SW480 (cell line): ENCODE results near the gene FUT2.
"Not testable (repeated sequence)": the region's sequence is repeated elsewhere in the genome, so short reads cannot be mapped to it uniquely, and the experiment has no call there.

ENCODE experiments used
- DNase-seq: peaks from one replicate; pipeline ENCODE4 v3.0.0-alpha.2; 2016; ENCODE audit warnings: low spot score

The FUT2 gene

DNA sequence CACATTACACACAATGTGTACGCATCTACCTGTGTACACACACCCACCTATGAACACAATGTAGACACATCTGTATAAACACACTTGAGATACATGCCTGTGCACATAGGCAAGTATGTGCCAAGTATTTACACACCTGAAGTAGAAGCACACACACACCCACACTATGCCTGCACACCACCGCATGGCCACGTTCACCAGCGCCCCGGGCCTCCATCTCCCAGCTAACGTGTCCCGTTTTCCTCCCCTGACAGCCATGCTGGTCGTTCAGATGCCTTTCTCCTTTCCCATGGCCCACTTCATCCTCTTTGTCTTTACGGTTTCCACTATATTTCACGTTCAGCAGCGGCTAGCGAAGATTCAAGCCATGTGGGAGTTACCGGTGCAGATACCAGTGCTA is 6.9 kb downstream of the FUT2 start:
- no peak for DNase-seq

DNA sequence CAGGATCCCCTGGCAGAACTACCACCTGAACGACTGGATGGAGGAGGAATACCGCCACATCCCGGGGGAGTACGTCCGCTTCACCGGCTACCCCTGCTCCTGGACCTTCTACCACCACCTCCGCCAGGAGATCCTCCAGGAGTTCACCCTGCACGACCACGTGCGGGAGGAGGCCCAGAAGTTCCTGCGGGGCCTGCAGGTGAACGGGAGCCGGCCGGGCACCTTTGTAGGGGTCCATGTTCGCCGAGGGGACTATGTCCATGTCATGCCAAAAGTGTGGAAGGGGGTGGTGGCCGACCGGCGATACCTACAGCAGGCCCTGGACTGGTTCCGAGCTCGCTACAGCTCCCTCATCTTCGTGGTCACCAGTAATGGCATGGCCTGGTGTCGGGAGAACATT is 7.5 kb downstream of the FUT2 start:
- DNase-seq, result no peak

DNA sequence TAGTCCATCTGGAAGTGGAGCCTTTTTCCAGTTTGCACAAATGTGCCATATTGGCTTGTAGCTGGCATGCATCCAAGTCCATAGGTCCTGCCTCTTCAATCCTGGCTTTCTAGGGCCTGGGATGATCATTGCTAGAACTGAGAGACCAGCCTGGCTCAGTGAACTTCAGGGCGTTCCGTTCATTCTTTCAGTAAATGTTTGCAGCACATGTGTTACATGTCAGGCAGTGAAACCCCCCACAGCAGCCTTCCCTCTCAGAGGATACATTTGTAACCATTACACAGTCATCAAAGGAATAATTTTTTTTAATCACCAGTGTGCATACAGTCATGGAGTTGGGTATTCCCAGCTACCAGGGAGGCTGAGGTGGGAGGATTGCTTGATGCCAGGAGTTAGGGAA is 9.7 kb downstream of the FUT2 start:
- no peak for DNase-seq

DNA sequence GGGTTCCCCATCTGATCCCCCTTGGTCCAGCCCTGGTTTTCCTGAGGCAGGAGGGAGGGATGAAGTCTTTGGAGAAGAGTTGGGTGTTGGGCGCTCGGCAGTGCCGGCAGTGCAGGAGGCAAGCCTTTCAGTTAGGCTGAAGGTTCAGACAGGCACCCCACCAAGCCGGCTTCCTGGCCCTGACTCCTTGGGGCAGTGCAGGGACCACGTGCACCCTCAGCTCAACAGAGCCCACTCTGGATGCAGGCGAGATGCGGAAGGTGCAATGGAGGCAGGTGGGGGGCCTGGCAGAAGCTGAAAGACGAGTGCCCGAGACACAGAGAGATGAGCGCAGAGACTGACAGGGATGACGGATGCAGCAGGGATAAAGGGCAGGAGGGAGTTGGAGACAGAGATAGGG is 12.7 kb downstream of the FUT2 start:
- no peak for DNase-seq

DNA sequence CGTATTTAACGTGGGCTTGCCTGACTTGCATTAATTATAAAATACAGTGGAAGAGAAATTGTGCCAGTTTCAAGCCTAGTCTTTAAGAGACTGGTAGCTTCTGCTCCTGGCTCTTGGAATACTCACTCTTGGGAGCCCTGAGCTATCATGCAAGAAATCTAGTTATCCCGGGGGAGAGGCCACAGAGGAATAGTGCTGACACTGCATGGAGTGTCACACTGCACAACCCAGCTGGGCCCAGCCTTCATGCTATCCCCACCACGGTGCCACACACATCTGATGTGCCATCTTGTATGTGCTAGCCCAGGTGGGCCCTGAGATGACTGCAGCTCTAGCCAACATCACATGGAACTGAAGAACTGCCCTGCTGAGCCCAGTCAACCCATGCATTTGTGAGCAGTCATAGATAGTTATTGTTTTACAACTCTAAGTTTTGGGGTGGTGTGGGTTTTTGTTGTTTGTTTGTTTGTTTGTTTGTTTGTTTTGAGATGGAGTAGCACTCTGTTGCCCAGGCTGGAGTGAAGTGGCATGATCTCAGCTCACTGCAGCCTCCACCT is 15.4 kb downstream of the FUT2 start:
- no peak for DNase-seq

DNA sequence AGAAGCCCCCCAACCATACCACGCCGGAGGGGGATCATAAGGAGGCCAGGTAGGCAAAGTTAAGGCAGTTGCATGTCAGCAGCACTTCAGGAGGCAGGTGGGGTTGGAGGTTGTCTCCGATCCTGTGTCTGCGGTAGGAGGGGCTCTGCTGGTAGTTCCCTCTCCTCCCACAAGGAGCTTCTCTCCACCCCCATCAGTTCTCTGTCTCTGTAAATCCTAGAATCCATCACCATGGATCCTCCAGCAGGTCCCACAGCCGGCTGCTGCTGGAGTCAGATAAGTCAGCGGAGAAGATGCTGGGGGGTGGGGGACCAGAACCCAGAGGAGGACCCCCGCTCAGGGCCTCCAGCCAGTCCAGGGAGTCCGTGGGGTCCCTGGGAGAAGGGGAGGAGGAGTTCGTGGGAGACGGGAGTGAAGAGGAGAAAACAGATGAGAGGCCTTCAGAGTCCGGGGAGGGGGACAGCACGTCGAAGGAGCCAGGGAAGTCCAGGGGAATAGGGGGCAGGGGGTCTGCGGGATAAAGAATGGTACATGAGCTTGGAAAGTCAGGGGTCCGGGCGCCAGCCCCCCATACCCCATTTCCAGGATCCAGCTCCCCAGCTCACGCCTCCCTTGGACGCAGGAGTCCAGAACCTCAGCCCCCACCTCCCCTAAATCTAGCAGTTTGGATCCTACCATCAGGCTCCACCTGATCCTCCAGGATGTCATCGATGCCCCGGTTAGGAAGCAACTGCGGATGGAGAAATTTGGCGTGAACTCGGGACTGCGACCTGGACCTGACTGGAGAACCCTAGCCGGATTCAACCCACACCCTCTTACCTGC is 17.5 kb downstream of the FUT2 start:
- peak; percentile 44 for DNase-seq

DNA sequence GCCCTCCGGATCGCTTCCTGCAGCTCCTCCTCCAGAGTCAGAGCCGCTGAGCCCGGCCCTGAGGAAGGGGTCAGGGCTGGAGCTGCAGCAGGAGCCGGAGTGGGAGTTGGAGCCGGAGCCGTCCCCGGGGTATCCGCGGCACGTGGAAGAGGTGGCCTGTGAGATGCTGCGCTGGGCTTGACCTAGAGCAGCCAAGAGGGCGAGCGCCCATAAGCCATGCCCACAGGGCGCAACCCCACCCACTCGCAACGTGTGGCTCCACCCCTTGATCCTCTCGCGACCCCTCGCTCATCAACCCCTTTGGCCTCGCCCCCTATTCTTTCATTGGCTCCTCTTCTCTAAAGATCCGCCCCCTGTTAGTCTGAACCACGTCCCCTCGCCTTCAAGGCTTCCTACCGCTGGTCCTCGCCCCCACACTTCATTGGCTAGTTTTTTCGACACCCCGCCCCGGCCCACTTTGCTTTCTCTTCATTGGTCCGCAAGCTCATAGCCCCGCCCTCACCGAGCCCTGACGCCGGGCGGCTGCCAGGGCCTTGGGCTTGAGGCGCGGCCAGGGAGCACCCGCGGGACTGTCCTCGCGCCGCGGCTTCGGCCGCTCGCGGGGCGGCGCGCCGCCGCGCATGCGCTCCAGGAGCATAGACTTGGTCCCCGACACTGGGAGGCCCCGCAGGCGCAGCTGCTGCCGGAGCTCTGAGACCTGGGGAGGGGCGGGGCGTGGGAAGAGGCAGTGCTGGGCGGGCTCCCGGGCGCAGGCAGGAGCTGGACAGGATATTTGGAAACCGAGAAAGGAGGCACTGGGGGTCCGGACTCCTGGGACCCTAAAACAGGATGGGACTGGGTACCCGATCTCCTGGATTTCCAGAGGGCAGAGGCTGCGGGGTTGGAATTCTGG is 18.3 kb downstream of the FUT2 start:
- peak; percentile 100 for DNase-seq

DNA sequence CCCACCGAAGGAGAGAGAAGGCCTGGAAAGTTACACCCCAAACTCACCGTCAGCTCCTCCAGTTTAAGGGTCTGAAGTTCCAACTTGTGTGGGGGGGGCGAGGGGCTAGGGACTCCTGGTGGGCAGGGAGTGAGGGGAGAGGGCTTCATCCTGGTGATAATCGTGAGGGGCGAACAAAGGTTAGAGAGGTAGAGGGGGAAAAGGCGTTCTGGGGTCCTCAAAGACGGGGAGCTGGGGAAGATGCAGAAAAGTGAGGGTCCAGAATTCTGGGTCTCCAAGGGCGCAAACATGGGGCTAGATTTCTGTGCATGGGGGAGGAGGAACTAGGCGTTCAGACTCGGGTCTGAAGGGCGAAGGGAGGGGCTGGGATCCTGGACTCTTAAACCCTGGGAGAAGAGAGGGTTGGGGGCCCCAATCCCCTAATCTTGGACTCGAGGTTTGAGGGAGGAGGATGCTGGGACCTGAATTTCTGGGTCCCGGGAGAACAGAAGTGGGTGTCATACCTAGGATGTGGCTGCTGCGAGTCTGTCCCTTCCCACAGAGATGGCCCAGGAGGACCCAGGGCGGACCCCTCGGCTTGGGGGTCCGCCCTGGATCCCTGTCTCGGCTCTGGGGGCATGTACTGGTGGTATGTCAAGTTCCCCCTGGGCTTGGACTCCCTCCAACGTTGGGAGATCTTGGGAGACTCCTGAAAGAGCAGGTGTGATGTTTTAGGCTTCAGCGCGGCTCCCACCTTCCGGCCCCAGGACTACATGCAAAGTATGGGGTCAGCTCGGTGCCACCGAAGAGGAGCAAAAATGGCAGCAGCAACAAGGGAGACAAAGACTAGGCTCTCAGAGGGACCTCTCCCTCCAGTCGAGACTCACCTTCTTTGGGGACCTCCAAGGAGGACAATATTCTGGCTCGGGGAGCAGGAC is 19.2 kb downstream of the FUT2 start:
- no peak for DNase-seq

DNA sequence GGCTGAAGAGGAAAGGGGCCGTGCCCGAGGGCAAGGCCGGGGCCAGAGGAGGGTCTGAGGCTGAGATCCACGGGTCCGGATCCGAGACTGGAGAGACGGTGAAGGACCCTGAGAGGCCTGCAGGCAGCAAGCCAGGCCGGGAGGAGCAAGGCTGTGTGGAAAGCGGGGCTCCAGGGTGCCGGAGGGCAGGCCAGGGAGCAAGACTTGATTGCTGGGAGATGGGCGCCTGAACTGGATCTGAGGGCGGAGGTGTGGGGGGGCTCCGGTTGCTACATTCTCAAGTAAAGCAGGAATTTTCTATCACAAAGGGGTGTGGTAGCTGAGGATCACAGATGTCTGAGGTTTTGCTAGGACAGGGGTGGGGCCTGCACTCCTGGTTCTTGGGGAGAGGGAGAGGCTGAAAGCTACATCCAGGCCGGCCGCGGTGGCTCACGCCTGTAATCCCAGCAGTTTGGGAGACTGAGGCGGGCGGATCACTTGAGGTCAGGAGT is 20.0 kb downstream of the FUT2 start:
- DNase-seq, result no peak

DNA sequence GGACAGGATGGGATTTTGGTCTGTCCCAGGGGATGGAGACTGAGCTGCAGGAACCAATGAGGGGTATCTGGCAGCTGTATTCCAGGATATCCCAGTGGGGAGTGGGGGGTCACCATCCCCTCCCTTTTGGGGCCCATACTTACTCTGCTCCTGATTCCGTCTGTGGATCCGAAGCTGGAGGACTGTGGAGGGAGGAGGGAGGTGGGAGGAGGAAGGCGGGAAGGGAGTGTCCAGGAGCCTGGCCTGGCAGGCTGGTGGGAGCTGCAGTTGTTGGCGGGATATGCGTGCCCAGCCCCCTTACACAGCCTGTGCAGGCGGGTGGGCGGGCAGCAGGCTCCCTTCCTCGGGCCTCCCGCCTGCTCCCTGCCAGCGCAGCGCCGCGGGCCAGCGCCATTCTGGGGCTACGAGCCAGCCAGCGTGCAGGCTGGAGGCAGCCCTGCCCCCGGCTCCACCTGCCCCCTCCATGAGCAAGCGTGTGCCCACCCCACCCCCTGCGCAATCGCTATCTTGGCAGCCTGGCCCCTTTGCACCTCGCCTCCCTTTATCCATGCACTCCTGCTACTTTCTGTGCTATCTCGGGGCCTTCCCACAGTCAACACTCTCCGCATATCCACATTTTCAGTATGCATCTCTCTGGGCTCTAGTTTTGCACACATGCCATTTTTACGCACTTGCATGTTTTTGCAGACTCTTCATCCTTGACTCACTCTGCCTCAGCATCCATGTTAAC is 21.0 kb downstream of the FUT2 start:
- no peak for DNase-seq

DNA sequence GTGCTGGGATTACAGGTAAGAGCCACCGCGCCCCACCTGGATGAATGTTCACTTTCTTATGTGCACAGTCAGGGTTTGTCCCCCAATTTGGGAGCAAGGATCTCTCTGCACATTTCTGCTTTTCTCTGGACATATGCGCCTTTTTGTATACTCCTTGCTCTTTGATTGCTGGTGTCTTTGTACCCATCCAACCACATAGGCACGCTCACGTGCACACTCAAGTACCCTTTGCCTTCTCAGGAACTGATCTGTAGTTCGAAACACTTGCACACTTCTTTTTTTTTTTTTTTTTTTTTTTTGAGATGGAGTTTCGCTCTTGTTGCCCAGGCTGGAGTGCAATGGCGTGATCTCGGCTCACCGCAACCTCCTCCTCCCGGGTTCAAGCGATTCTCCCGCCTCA is 22.3 kb downstream of the FUT2 start:
- DNase-seq, result not testable (repeated sequence)

DNA sequence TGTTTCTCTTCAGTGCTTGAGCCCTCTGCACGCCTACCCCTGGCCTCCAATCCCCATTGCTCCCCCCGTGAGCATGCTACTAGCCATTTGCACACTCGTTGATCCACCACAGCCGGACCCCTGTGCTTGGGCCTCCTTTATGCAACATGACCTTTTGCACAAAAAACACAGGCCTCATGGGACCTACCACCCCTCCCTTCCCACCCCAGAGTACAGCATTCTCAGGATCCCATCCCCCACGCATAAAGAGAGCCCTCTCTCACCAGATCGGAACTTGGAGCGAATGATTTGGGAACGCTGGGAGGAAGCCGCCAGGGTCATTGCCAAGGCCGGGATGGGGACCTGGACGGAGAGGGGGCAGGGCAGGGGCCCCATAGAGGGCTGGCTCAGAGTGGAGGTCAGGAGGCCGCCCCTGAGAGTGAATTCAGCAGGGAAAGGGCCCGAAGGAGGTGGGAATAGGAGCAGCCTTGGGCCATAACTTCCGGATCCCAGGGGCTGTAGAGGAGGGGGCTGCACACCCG is 23.0 kb downstream of the FUT2 start:
- DNase-seq, result no peak

DNA sequence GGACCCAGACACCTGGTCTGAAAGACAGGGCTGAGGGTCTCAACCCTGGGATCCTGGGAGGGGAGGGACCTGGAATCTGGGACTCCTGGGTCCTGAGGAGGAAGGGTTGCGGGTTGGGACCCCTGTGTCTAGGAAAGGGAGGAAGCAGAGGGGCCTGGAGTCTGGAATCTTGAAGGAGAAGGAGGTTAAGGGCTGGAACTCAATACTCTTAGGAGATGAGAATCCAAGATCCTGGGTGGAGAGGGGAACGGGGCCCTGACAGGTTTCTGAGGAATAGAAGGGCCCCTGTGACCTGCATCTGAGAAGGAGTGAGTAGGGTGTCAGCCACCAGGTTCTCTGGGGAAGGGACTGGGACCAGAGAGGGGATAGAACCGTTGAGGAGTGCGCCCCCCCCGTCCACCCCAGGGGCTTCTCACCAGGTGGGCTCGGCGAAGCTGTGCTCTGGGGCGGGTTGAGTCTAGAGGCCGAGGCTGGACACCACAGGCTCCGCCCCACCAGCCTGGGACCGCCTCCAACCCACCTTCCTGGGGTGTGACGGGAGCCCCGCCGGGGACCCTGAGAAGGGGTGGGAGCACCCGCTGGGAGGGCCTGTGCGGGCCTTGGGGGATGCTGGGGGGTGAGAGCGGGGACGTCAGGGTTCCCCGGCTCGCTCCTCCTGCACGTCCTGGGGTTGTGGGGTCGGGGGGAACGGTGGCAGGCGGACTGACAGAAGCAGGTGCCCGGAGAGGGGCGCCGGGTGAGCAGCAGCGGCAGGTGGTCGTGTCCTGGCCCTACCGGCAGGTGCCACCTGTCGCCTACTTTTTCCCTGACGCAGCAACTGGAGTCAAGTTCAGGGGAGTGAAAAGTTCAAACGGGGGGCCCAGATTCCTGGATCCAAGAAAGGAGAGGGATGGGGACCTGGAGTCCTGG is 23.7 kb downstream of the FUT2 start, which contains the start of gene MAMSTR:
MAMSTR (minus strand) TSS at position 463 of the 909 bp plus-strand sequence. CDS start 694 bp downstream, outside the sequence.
- DNase-seq, result no peak

DNA sequence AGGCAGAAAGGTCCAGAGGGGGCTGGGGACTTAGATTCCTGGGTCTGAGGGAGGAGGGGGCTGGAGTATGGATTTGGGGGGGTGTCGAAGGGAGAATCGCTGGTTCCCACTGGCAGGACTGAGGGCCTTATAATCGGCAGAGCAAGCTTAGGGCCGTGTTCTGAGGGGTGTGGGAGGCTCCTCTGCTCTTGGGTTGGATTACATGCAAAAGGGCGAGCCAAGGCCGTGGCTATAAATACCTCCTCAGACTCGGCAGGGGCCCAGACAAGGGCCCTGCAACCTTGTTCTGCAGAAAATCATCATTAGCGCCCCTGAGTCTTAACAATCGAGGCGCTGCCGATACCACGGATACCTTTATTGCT is 24.5 kb downstream of the FUT2 start:
- DNase-seq, result no peak

DNA sequence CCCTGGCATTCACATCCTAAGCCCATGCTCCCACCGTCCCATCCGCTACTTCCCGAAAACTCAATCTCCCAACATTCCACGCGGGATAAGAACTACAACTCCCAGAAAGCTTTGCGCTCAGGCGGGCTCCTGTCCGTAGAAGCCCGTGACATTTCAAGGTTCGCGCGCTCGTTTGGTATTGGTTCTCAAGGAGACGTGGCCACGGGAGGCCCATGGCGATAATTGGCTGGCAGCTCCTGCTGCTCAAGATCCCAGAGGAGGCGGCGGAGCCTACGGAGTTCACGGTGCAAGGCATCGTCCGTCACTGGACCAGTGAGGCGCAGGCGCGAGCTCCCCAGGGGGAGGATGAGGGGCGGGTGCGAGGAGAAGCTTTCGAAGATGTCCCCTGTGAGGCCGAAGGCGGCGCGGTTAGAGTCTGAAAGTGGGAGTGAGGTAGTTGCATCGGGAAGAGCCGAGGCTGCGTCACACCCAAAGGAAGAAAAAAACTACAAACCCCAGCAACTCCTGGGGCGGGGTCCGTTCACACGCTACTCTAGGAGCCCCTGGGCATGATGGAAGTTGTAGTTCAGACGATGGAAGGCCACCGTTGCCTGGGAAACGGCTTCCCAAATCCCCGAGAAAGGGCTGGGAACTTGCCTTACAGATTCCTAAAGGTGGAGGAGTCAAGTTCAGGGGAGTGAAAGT is 25.0 kb downstream of the FUT2 start:
- DNase-seq, result peak; percentile 98

DNA sequence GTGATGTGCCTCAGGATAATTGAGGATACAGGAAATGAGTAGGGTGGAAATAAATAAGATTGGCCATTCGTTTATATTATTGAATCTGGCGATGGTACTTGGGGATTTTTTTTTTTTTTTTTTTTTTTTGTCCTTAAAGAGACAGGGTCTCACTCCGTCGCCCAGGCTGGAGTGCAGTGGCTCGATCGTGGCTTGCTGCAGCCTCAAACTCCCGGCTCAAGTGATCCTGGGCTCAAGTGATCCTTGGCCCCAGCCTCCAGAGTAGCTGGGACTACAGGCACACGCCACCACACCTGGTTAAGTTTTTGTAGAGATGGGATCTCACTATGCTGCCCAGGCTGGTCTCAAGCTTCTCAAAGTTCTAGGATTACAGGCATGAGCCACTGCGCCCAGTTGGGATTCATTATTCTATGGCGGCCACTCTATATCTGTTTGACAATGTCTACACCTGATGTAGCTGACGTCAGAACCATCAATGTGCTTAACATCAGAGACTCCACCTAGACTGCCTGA is 26.5 kb downstream of the FUT2 start:
- no peak for DNase-seq

DNA sequence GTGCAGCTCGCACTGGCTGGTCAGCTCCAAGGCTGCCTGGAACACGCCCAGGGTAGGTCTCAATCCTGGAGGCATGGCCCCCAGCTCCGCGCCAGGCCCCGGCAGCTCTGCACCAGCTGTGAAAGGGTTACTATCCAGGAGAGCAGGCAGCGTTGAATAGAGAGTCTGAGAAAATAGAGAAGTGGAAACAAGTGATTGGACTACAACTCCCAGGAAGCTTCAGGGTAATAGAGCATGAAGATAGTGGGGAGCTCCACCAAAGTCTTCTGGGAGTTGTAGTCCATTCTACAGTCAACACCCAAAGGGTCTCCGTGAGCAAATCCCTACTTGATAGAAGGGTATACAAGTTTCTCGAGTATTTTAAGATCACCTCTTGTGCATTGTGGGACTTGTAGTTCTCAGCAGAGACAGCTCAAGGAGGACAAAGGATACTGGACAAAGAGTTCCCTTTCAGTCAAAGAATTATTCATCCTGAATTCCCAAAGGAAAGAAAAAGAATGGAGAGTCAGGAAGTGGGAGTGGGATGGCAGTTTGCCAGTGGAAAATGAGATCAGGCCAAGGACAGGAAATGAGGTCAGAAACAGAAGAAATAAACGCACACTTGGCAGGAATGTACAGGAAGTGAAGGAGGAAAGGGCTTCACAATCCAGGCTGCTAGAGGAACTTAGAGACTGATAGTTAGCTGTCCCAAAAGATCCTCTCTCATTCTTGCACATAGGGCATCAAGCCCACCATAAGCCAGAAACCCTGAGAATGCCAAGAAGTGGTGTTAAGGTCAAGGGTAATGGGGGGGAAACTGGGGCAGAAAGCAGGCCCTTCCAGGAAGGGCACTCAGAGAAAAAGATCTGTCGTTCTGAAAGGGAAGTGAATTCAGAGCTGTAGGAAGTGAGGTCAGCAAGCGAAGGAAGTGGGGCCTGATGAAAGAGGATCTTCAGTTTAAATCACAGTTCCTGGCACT is 29.3 kb downstream of the FUT2 start:
- peak; percentile 76 for DNase-seq

DNA sequence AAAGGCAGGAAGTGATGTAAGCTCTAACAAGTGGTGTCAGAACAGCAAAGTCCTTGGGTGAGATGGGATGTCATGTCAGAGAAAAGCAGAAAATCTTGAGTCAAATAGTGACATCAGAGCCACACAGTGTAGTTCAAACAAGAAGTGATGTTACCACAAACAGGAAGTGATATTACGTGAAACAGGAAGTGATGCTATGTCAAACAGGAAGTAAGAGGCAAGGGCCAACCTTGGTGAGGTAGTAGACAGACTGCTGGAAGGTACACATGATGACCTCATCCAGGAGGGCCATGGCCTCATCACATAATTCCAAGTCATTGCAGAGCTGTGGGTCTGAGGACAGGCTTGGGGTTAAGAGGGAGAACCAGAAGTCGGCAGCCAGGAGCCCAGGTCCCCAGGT is 30.8 kb downstream of the FUT2 start:
- DNase-seq, result no peak
